ENCODE results near the gene BTBD6. TPM values are rescaled to one million over a fixed set of nuclear protein-coding genes. Genes with fewer than 3 reads are reported as not detected.

The BTBD6 gene
- total and polyA plus RNA-seq, 2 of the 8 experiments (the other 6 are each of a cell fraction or from before 2014, with no cell fraction given): 10.1 to 10.2 TPM

DNA sequence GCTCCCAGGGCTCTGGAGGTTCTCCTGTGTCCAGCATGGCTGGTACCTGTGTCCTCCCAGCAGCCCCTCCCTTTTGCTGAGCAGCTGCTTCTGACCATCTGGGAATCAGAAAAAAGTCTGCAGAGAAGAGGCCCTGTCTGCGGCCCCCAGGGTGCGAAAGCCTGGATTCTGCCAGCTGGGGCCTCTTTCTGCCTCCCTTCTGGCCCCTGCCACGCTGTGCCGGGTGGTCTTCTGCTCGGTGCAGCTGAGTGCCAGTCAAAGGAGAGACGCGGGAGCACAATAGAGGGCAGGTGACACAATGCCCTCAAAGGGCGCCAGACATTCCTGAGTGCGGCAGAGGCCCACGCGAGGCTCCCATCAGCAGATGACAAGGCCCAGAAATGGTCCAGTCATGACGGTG lies 12.6 kb downstream of the BTBD6 start (continued):
- TF ChIP-seq, protein P1, sequence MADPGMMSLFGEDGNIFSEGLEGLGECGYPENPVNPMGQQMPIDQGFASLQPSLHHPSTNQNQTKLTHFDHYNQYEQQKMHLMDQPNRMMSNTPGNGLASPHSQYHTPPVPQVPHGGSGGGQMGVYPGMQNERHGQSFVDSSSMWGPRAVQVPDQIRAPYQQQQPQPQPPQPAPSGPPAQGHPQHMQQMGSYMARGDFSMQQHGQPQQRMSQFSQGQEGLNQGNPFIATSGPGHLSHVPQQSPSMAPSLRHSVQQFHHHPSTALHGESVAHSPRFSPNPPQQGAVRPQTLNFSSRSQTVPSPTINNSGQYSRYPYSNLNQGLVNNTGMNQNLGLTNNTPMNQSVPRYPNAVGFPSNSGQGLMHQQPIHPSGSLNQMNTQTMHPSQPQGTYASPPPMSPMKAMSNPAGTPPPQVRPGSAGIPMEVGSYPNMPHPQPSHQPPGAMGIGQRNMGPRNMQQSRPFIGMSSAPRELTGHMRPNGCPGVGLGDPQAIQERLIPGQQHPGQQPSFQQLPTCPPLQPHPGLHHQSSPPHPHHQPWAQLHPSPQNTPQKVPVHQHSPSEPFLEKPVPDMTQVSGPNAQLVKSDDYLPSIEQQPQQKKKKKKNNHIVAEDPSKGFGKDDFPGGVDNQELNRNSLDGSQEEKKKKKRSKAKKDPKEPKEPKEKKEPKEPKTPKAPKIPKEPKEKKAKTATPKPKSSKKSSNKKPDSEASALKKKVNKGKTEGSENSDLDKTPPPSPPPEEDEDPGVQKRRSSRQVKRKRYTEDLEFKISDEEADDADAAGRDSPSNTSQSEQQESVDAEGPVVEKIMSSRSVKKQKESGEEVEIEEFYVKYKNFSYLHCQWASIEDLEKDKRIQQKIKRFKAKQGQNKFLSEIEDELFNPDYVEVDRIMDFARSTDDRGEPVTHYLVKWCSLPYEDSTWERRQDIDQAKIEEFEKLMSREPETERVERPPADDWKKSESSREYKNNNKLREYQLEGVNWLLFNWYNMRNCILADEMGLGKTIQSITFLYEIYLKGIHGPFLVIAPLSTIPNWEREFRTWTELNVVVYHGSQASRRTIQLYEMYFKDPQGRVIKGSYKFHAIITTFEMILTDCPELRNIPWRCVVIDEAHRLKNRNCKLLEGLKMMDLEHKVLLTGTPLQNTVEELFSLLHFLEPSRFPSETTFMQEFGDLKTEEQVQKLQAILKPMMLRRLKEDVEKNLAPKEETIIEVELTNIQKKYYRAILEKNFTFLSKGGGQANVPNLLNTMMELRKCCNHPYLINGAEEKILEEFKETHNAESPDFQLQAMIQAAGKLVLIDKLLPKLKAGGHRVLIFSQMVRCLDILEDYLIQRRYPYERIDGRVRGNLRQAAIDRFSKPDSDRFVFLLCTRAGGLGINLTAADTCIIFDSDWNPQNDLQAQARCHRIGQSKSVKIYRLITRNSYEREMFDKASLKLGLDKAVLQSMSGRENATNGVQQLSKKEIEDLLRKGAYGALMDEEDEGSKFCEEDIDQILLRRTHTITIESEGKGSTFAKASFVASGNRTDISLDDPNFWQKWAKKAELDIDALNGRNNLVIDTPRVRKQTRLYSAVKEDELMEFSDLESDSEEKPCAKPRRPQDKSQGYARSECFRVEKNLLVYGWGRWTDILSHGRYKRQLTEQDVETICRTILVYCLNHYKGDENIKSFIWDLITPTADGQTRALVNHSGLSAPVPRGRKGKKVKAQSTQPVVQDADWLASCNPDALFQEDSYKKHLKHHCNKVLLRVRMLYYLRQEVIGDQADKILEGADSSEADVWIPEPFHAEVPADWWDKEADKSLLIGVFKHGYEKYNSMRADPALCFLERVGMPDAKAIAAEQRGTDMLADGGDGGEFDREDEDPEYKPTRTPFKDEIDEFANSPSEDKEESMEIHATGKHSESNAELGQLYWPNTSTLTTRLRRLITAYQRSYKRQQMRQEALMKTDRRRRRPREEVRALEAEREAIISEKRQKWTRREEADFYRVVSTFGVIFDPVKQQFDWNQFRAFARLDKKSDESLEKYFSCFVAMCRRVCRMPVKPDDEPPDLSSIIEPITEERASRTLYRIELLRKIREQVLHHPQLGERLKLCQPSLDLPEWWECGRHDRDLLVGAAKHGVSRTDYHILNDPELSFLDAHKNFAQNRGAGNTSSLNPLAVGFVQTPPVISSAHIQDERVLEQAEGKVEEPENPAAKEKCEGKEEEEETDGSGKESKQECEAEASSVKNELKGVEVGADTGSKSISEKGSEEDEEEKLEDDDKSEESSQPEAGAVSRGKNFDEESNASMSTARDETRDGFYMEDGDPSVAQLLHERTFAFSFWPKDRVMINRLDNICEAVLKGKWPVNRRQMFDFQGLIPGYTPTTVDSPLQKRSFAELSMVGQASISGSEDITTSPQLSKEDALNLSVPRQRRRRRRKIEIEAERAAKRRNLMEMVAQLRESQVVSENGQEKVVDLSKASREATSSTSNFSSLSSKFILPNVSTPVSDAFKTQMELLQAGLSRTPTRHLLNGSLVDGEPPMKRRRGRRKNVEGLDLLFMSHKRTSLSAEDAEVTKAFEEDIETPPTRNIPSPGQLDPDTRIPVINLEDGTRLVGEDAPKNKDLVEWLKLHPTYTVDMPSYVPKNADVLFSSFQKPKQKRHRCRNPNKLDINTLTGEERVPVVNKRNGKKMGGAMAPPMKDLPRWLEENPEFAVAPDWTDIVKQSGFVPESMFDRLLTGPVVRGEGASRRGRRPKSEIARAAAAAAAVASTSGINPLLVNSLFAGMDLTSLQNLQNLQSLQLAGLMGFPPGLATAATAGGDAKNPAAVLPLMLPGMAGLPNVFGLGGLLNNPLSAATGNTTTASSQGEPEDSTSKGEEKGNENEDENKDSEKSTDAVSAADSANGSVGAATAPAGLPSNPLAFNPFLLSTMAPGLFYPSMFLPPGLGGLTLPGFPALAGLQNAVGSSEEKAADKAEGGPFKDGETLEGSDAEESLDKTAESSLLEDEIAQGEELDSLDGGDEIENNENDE (IDR thresholded peaks at IDR 0.05; ENCODE audit: insufficient replicate concordance, low read length): no peak
- TF ChIP-seq SP1 (IDR thresholded peaks at IDR 0.05; ENCODE audit: low read depth, low read length): no peak
- TF ChIP-seq SIRT6 (IDR thresholded peaks at IDR 0.05; ENCODE audit: low read length): no peak
- no peak for TF ChIP-seq EP300 (IDR thresholded peaks at IDR 0.05; ENCODE audit: borderline replicate concordance in 1 of 2, low read depth in 2 of 2, low read length in 2 of 2)
- no peak for TF ChIP-seq SUZ12 (IDR thresholded peaks at IDR 0.05; ENCODE audit: low read length)
- TF ChIP-seq, protein P2, sequence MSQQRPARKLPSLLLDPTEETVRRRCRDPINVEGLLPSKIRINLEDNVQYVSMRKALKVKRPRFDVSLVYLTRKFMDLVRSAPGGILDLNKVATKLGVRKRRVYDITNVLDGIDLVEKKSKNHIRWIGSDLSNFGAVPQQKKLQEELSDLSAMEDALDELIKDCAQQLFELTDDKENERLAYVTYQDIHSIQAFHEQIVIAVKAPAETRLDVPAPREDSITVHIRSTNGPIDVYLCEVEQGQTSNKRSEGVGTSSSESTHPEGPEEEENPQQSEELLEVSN (IDR thresholded peaks at IDR 0.05): no peak
- TF ChIP-seq, protein P3, sequence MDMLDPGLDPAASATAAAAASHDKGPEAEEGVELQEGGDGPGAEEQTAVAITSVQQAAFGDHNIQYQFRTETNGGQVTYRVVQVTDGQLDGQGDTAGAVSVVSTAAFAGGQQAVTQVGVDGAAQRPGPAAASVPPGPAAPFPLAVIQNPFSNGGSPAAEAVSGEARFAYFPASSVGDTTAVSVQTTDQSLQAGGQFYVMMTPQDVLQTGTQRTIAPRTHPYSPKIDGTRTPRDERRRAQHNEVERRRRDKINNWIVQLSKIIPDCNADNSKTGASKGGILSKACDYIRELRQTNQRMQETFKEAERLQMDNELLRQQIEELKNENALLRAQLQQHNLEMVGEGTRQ (IDR thresholded peaks at IDR 0.05; ENCODE audit: low read length): no peak
- TF ChIP-seq SP2 (IDR thresholded peaks at IDR 0.05; ENCODE audit: low read length): no peak
- TF ChIP-seq BRCA1 (IDR thresholded peaks at IDR 0.05; ENCODE audit: low read depth, low read length): no peak

Data from H1 (cell line).